Suprapubic skin (tissue), 4 donors: Measurements from ENCODE around the gene RASA1. TPM values are rescaled to one million over a fixed set of nuclear protein-coding genes. Genes with fewer than 3 reads are reported as not detected.

Source experiments
- DNase-seq, 2 donors: peaks; one replicate each; pipeline ENCODE4 v3.0.0-alpha.2; 2019; ENCODE audit warnings: low spot score in 2 of 2
- H3K27ac ChIP-seq: fragments of 200-600 bp; sonication (generic); one replicate; pipeline ENCODE4 v1.5.1; 2019
- H3K27me3 ChIP-seq: fragments of 200-600 bp; sonication (generic); one replicate; pipeline ENCODE4 v1.5.1; 2019
- H3K36me3 ChIP-seq: fragments of 200-600 bp; sonication (generic); one replicate; pipeline ENCODE4 v1.5.1; 2019
- H3K4me1 ChIP-seq: fragments of 200-600 bp; sonication (generic); one replicate; pipeline ENCODE4 v1.5.1; 2019
- H3K4me3 ChIP-seq: fragments of 200-600 bp; sonication (generic); one replicate; pipeline ENCODE4 v1.5.1; 2019; ENCODE audit warnings: mild to moderate bottlenecking
- H3K9me3 ChIP-seq: fragments of 200-600 bp; sonication (generic); one replicate; pipeline ENCODE4 v1.5.1; 2019
- CTCF ChIP-seq, 2 donors: fragments of 200-600 bp in 1 of 2; fragments of 450-650 bp in 1 of 2; sonication (generic) in 1 of 2; IDR thresholded peaks; one replicate each; pipeline ENCODE4 v1.5.1; 2016 to 2019; ENCODE audit warnings: antibody characterized with exemption in 2 of 2, mild to moderate bottlenecking in 1 of 2, moderate library complexity in 1 of 2
- EP300 ChIP-seq: sonication (generic); formaldehyde crosslinking; IDR thresholded peaks from one replicate; pipeline ENCODE4 v1.6.1; 2017; ENCODE audit warnings: antibody characterized with exemption
- POLR2A ChIP-seq, 2 donors: fragments of 450-650 bp; IDR thresholded peaks; one replicate each; pipeline ENCODE4 v1.6.1; 2017; ENCODE audit warnings: antibody characterized with exemption in 2 of 2, mild to moderate bottlenecking in 2 of 2, moderate library complexity in 2 of 2
- POLR2AphosphoS5 ChIP-seq, 3 donors: sonication (generic); formaldehyde crosslinking; IDR thresholded peaks; one replicate each; pipeline ENCODE4 v1.6.1; 2017; ENCODE audit warnings: antibody characterized with exemption in 3 of 3
- WGBS: methylation state at CpG from one replicate; pipeline ENCODE4 v1.1.5; 2018; 5-methylcytosine and 5-hydroxymethylcytosine counted together
- total RNA-seq, 4 donors: library from RNA; depleted of rRNA; stranded (reverse); fragments of >200 nt; gene quantifications; one replicate each; pipeline ENCODE4 v1.1.0, GENCODE V29; 2016

RASA1 gene
- total RNA-seq, 4 donors from 2014 or later: 18.8 to 35.3 (median 26.6) TPM

GRCh38 chr5:87311405-87312279 is 44.0 kb downstream of the RASA1 start:
- Histone ChIP-seq H3K4me1 (no peaks in the 10 kb centered on the region), H3K27ac (no peak overlapping the region), H3K36me3 (no peaks in the 10 kb centered on the region), H3K27me3 (no peaks in the 10 kb centered on the region), H3K9me3 (no peaks in the 10 kb centered on the region), H3K4me3 (no peak overlapping the region)
- WGBS: 90% methylated on average over 5 of the region's 5 CpGs
- TF ChIP-seq POLR2AphosphoS5 (IDR thresholded peaks at IDR 0.05): no peak
- TF ChIP-seq POLR2A (IDR thresholded peaks at IDR 0.05): no peak
- TF ChIP-seq CTCF (IDR thresholded peaks at IDR 0.05): no peak
- no peak for TF ChIP-seq EP300
- no peak for DNase-seq

- Histone ChIP-seq H3K36me3 (no peaks in the 10 kb centered on the region), H3K27me3 (no peaks in the 10 kb centered on the region), H3K4me3 (no peak overlapping the region), H3K9me3 (no peaks in the 10 kb centered on the region), H3K4me1 (no peaks in the 10 kb centered on the region), H3K27ac (no peak overlapping the region)
- DNase-seq: no peak
- TF ChIP-seq POLR2A (IDR thresholded peaks at IDR 0.05) (no peak), POLR2AphosphoS5 (IDR thresholded peaks at IDR 0.05) (no peak), EP300 (no peak), CTCF (IDR thresholded peaks at IDR 0.05) (no peak)
- 90% methylated on average over 3 of the region's 3 CpGs for WGBS
Measured at GRCh38 chr5:87313216-87313615, 45.5 kb downstream of the RASA1 start.

GRCh38 chr5:87319469-87319868 is 51.8 kb downstream of the RASA1 start:
- Histone ChIP-seq H3K9me3 (no peaks in the 10 kb centered on the region), H3K27ac (no peak overlapping the region), H3K27me3 (no peaks in the 10 kb centered on the region), H3K36me3 (no peaks in the 10 kb centered on the region), H3K4me1 (no peaks in the 10 kb centered on the region), H3K4me3 (no peak overlapping the region)
- 90% methylated on average over 2 of the region's 2 CpGs for WGBS
- DNase-seq: no peak
- TF ChIP-seq POLR2A (IDR thresholded peaks at IDR 0.05) (no peak), POLR2AphosphoS5 (IDR thresholded peaks at IDR 0.05) (no peak), EP300 (no peak), CTCF (IDR thresholded peaks at IDR 0.05) (no peak)

- no peaks in the 10 kb centered on the region for H3K4me1 ChIP-seq
- no peaks in the 10 kb centered on the region for H3K36me3 ChIP-seq
- H3K9me3 ChIP-seq: no peaks in the 10 kb centered on the region
- no peak overlapping the region for H3K27ac ChIP-seq
- TF ChIP-seq POLR2AphosphoS5 (IDR thresholded peaks at IDR 0.05) (no peak), POLR2A (IDR thresholded peaks at IDR 0.05) (no peak), CTCF (IDR thresholded peaks at IDR 0.05) (no peak)
- no peak overlapping the region for H3K4me3 ChIP-seq
- no peaks in the 10 kb centered on the region for H3K27me3 ChIP-seq
- DNase-seq: no peak
- WGBS: 100% methylated on average over 1 of the region's 1 CpG
Measured at GRCh38 chr5:87321605-87322004, 53.9 kb downstream of the RASA1 start.

GRCh38 chr5:87322381-87322780 is 54.7 kb downstream of the RASA1 start:
- Histone ChIP-seq H3K4me3 (no peak overlapping the region), H3K9me3 (no peaks in the 10 kb centered on the region), H3K27me3 (no peaks in the 10 kb centered on the region), H3K27ac (no peak overlapping the region), H3K4me1 (no peaks in the 10 kb centered on the region), H3K36me3 (no peaks in the 10 kb centered on the region)
- no peak for DNase-seq
- TF ChIP-seq EP300: no peak
- no peak for TF ChIP-seq POLR2AphosphoS5 (IDR thresholded peaks at IDR 0.05)
- WGBS: 93% methylated on average over 3 of the region's 3 CpGs
